BE2C (cell line): Measurements from ENCODE around the gene UTP11.
"Not testable (repeated sequence)": the region's sequence is repeated elsewhere in the genome, so short reads cannot be mapped to it uniquely, and the experiment has no call there.

Experiments
- DNase-seq: peaks from one replicate; pipeline ENCODE4 v3.0.0-alpha.2; 2020
- H3K27me3 ChIP-seq: fragments of 250-450 bp; sonication (Bioruptor Pico); 2 replicates; pipeline ENCODE4 v1.5.1; 2020; ENCODE audit warnings: mild to moderate bottlenecking
- H3K36me3 ChIP-seq: fragments of 250-450 bp; sonication (Bioruptor Pico); 2 replicates; pipeline ENCODE4 v1.5.1; 2020; ENCODE audit warnings: mild to moderate bottlenecking
- H3K4me1 ChIP-seq: fragments of 250-450 bp; sonication (Bioruptor Pico); 2 replicates; pipeline ENCODE4 v1.5.1; 2020
- H3K4me3 ChIP-seq: 2 replicates; pipeline ENCODE4 v1.5.1; 2011; ENCODE audit warnings: low read depth, low read length
- H3K9me3 ChIP-seq: fragments of 250-450 bp; sonication (Bioruptor Pico); 2 replicates; pipeline ENCODE4 v1.5.1; 2020
- CTCF ChIP-seq: IDR thresholded peaks from 2 replicates; pipeline ENCODE4 v1.5.1; 2012; ENCODE audit warnings: mild to moderate bottlenecking, low read depth, low read length

The UTP11 gene

GRCh38 chr1:38029081-38029681 lies 16.6 kb downstream of the UTP11 start:
- H3K27me3 ChIP-seq: no peaks in the 10 kb centered on the region
- TF ChIP-seq CTCF: peak; percentile 13; the same call in 1 of the 2 replicates
- peaks cover 31% of the 10 kb centered on the region for H3K4me1 ChIP-seq
- peak overlapping the region; percentile 19 for H3K4me3 ChIP-seq
- no peaks in the 10 kb centered on the region for H3K9me3 ChIP-seq
- H3K36me3 ChIP-seq: no peaks in the 10 kb centered on the region
- DNase-seq: peak; percentile 79

GRCh38 chr1:38029685-38030511 lies 17.4 kb downstream of the UTP11 start:
- Histone ChIP-seq H3K36me3 (no peaks in the 10 kb centered on the region), H3K4me1 (peaks cover 31% of the 10 kb centered on the region), H3K9me3 (no peaks in the 10 kb centered on the region), H3K4me3 (peak overlapping the region; percentile 19), H3K27me3 (no peaks in the 10 kb centered on the region)
- TF ChIP-seq CTCF: no peak
- peak; percentile 75 for DNase-seq

DNA sequence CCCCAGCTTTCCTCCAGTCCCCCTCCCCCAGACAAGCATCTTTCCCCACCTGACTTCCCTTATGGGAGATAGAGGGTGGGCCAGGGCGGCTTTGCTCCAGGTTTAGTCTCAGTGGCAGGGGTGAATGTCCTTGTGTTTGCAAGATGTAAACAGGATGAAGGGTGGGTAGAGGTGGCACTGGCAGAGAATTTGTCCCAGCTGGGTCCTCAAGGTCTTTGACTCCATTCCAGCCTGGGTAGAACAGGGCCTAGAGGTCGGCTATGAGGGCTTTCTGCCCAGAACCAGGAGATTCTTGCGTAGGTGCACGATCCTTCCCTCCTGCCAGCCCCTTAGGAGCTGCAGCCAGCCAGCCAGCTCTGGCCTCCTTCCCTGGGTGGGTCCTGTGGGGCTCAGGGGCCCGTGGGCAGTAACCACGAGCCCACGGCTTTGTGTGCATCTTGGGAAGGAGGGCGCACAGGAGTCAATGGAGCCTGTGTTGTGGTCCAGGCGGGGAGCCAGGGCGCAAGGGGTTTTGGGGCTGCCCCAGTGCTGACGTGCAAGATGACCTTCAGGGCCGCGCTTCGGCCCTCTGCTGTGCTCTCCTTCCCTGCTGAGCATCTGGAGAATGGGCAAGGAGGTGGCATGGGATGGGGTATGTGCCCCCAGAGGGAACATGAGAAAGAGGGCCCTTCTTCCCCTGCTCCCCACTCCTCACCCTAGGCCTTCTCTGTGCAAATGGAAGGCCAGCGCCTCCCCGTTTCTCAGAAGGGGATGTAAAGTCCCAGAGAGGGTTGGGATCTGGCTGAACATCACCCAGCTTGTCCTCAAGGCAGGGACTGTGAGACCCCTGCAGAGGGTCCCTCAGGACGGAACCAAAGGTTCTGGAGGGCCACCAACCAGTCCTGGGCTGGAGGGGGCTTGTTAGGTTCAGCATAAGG lies 18.3 kb downstream of the UTP11 start:
- Histone ChIP-seq H3K27me3 (no peaks in the 10 kb centered on the region), H3K36me3 (no peaks in the 10 kb centered on the region), H3K4me3 (no peak overlapping the region), H3K9me3 (no peaks in the 10 kb centered on the region), H3K4me1 (peaks cover 31% of the 10 kb centered on the region)
- TF ChIP-seq CTCF: no peak
- no peak for DNase-seq

DNA sequence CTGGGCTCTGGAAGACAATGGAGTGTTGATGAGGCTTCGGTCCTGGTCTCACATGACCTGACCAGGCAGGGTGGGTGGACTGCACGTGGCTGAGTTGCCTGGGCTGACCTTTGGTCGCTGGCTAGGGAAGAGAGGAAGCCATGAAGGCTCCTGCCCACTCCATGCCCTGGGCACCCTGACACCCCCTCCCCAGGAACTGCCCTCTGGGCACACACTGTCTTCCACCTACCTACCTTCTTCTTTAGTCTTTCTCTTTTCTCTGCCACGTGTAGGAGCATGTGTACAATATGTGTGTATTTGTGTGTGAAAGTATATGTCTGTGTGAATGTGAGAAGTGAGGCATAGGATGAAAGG lies 19.0 kb downstream of the UTP11 start:
- TF ChIP-seq CTCF: no peak
- Histone ChIP-seq H3K9me3 (no peaks in the 10 kb centered on the region), H3K4me1 (peaks cover 31% of the 10 kb centered on the region), H3K27me3 (no peaks in the 10 kb centered on the region), H3K36me3 (no peaks in the 10 kb centered on the region), H3K4me3 (no peak overlapping the region)
- no peak for DNase-seq

GRCh38 chr1:38032992-38033391 lies 20.5 kb downstream of the UTP11 start:
- H3K4me1 ChIP-seq: peaks cover 28% of the 10 kb centered on the region
- not testable (repeated sequence) for H3K4me3 ChIP-seq, H3K36me3 ChIP-seq, H3K9me3 ChIP-seq, DNase-seq, H3K27me3 ChIP-seq

DNA sequence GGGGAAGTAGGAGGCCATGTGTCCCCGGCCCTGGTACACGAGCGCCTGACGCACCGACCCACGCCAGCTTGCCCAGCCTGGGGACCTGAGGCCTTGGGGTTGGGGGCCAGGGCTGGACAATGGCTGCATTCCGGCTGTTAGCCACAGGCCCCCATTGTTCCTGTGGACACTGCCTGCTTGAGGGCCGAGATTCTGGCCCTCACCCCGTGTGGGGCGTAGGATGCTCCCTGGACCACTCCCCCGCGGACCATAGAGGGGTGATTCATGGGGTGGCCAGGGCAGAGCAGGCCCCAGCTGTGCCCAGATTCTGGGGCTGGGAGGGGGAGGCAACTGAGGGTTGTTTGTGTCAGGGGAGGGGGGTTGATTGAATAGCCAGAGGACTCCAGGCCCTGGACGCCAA lies 22.3 kb downstream of the UTP11 start:
- no peaks in the 10 kb centered on the region for H3K9me3 ChIP-seq
- H3K4me3 ChIP-seq: no peak overlapping the region
- H3K27me3 ChIP-seq: no peaks in the 10 kb centered on the region
- peaks cover 9% of the 10 kb centered on the region; the same call in 1 of the 2 replicates for H3K4me1 ChIP-seq
- no peaks in the 10 kb centered on the region for H3K36me3 ChIP-seq
- TF ChIP-seq CTCF: no peak
- no peak for DNase-seq
